ENCODE data around the gene ELMO1. TPM values are rescaled to one million over a fixed set of nuclear protein-coding genes. Genes with fewer than 3 reads are reported as not detected.

The ELMO1 gene
- total and polyA plus RNA-seq, 2 experiments from 2014 or later = 19.7 to 28.7 TPM

GRCh38 chr7:37341033-37341630, 107.5 kb downstream of the ELMO1 start:
- no peaks in the 10 kb centered on the region for H3K27me3 ChIP-seq
- no peak for DNase-seq (ENCODE audit: low spot score)
- no peaks in the 10 kb centered on the region for H3K9me3 ChIP-seq (ENCODE audit: low read depth)
- H3K9me2 ChIP-seq (replicated peaks; ENCODE audit: insufficient read depth) = no peaks in the 10 kb centered on the region
- H3K4me2 ChIP-seq = no peak overlapping the region
- H3K36me3 ChIP-seq (replicated peaks; ENCODE audit: insufficient read depth, low read depth) = no peaks in the 10 kb centered on the region
- no peaks in the 10 kb centered on the region for H4K20me1 ChIP-seq (ENCODE audit: insufficient read depth, poor library complexity, severe bottlenecking)
- no peaks in the 10 kb centered on the region for H3K79me2 ChIP-seq
- no peak overlapping the region for H3K27ac ChIP-seq
- no peak overlapping the region for H2AFZ ChIP-seq
- WGBS (ENCODE audit: low lambda C conversion rate, missing lambda C conversion rate) = 68% methylated on average over 6 of the region's 6 CpGs
- peaks cover 8% of the 10 kb centered on the region for H3K4me1 ChIP-seq (ENCODE audit: insufficient read depth)
- TF ChIP-seq CTCF (IDR thresholded peaks at IDR 0.05; ENCODE audit: poor library complexity) = no peak
- no peak for TF ChIP-seq EZH2 (IDR thresholded peaks at IDR 0.05; ENCODE audit: borderline replicate concordance)
- TF ChIP-seq EZH2phosphoT487 (IDR thresholded peaks at IDR 0.05; ENCODE audit: low read depth, severe bottlenecking, unreplicated experiment) = no peak
- no peak overlapping the region for H3K4me3 ChIP-seq

- no peaks in the 10 kb centered on the region for H3K36me3 ChIP-seq (replicated peaks; ENCODE audit: insufficient read depth, low read depth)
- H3K27ac ChIP-seq = no peak overlapping the region
- no peaks in the 10 kb centered on the region for H3K27me3 ChIP-seq
- H3K4me3 ChIP-seq = no peak overlapping the region
- 64% methylated on average over 1 of the region's 1 CpG for WGBS (ENCODE audit: low lambda C conversion rate, missing lambda C conversion rate)
- H3K79me2 ChIP-seq = no peaks in the 10 kb centered on the region
- no peaks in the 10 kb centered on the region for H3K9me3 ChIP-seq (ENCODE audit: low read depth)
- H3K4me2 ChIP-seq = no peak overlapping the region
- no peaks in the 10 kb centered on the region for H3K9me2 ChIP-seq (replicated peaks; ENCODE audit: insufficient read depth)
- no peak for DNase-seq (ENCODE audit: low spot score)
- H3K4me1 ChIP-seq (ENCODE audit: insufficient read depth) = peaks cover 7% of the 10 kb centered on the region
- H4K20me1 ChIP-seq (ENCODE audit: insufficient read depth, poor library complexity, severe bottlenecking) = no peaks in the 10 kb centered on the region
- H2AFZ ChIP-seq = no peak overlapping the region
- TF ChIP-seq EZH2 (IDR thresholded peaks at IDR 0.05; ENCODE audit: borderline replicate concordance) (no peak), EZH2phosphoT487 (IDR thresholded peaks at IDR 0.05; ENCODE audit: low read depth, severe bottlenecking, unreplicated experiment) (no peak), CTCF (IDR thresholded peaks at IDR 0.05; ENCODE audit: poor library complexity) (no peak)
Observed at GRCh38 chr7:37338966-37339365, 109.7 kb downstream of the ELMO1 start.

- Histone ChIP-seq H3K27ac (no peak overlapping the region), H4K20me1 (ENCODE audit: insufficient read depth, poor library complexity, severe bottlenecking) (no peaks in the 10 kb centered on the region), H3K9me3 (ENCODE audit: low read depth) (no peaks in the 10 kb centered on the region), H3K4me1 (ENCODE audit: insufficient read depth) (peaks cover 7% of the 10 kb centered on the region), H3K27me3 (no peaks in the 10 kb centered on the region), H3K4me3 (no peak overlapping the region), H3K36me3 (replicated peaks; ENCODE audit: insufficient read depth, low read depth) (no peaks in the 10 kb centered on the region), H3K9me2 (replicated peaks; ENCODE audit: insufficient read depth) (no peaks in the 10 kb centered on the region), H3K79me2 (no peaks in the 10 kb centered on the region), H3K4me2 (no peak overlapping the region), H2AFZ (no peak overlapping the region)
- TF ChIP-seq EZH2 (IDR thresholded peaks at IDR 0.05; ENCODE audit: borderline replicate concordance) (no peak), EZH2phosphoT487 (IDR thresholded peaks at IDR 0.05; ENCODE audit: low read depth, severe bottlenecking, unreplicated experiment) (no peak), CTCF (IDR thresholded peaks at IDR 0.05; ENCODE audit: poor library complexity) (no peak)
- WGBS (ENCODE audit: low lambda C conversion rate, missing lambda C conversion rate) = 72% methylated on average over 1 of the region's 1 CpG
- DNase-seq (ENCODE audit: low spot score) = no peak
Observed at GRCh38 chr7:37337522-37337921, 111.1 kb downstream of the ELMO1 start.

Measured in hepatocyte (in vitro differentiated cells).